ENCODE data around the gene CAPSL.
A peak's percentile ranks its signal among the peaks of the same experiment; 100 is the strongest.

CAPSL gene

GRCh38 chr5:35870605-35871004 is 67.8 kb downstream of the CAPSL start:
- DNase-seq: no peak

GRCh38 chr5:35869685-35870277 is 68.6 kb downstream of the CAPSL start:
- no peak for DNase-seq

GRCh38 chr5:35867998-35868397 is 70.4 kb downstream of the CAPSL start:
- DNase-seq: no peak

- peak in 1 of 5 experiments; percentile 43 for DNase-seq
Measured at GRCh38 chr5:35863159-35863558, 75.3 kb downstream of the CAPSL start.

- DNase-seq: no peak
Measured at GRCh38 chr5:35862126-35862525, 76.3 kb downstream of the CAPSL start.

- no peak for DNase-seq
Measured at GRCh38 chr5:35861718-35862117, 76.7 kb downstream of the CAPSL start.

DNA sequence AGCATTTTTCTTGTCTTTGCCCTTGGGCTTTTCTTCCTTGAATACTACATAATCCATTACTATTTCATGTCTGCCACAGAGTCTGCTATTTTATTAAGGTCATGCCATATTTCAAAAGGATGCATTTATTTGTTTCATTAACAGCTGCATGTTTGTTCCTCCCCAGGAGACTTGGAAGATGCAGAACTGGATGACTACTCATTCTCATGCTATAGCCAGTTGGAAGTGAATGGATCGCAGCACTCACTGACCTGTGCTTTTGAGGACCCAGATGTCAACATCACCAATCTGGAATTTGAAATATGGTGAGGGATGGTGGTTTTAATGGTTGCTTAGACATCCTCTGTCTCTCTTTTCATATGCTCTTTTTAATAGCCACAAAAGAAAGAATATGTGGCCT is 77.7 kb downstream of the CAPSL start:
- no peak for DNase-seq

DNA sequence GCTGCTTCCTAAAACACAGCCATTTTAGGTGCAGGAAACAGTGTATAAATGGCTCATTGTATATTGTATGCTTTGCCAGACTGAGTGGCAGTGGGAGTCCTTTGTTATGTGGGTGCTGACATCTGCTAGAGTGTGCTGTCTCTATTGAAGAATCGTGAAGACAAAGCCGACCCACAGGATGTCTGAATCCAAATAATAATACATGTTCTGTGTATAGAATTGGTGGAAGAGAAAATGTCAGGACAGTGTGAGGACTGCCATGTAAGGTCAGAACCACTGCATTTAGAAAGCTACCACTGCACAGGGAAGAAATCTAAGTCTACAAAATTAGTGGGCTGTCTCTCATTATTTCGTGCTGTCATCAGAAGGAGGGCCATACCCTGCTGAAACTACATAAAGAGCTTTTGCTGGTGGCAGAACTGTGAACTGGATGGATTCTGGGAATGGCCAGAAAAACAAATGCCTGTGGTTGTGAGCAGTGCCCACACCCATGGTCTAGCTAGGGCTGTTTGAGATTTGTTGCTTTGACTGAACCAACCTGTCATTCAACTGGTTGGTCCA is 79.2 kb downstream of the CAPSL start:
- DNase-seq: peak in 1 of 5 experiments; percentile 71

DNA sequence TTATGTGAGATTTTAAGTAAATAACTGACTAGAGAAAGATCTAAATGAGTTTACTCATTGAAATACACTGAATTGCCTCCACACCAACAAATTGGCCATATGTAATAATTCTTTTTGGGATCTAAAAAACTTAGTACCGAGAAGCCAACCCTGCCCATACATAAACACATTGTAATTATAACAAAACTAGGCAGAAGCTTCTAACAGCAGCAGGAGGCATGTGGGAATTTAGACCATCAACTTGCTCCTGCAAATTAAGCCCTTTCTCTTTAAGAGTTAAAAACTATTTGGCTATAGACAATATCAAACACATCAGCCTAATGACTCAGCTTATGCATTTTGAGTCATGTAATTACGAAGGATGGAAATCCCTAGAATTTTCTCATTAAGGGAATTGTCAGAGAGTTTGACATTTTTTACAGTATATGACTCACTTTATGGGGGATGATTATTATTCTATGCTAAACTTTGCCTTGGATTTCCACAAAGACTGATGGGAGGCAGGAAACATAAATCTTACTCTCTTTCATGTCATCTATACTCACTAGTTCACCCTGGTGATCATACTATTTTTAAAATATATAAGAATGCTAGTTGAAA is 80.7 kb downstream of the CAPSL start:
- peak in 1 of 5 experiments; percentile 56 for DNase-seq

DNA sequence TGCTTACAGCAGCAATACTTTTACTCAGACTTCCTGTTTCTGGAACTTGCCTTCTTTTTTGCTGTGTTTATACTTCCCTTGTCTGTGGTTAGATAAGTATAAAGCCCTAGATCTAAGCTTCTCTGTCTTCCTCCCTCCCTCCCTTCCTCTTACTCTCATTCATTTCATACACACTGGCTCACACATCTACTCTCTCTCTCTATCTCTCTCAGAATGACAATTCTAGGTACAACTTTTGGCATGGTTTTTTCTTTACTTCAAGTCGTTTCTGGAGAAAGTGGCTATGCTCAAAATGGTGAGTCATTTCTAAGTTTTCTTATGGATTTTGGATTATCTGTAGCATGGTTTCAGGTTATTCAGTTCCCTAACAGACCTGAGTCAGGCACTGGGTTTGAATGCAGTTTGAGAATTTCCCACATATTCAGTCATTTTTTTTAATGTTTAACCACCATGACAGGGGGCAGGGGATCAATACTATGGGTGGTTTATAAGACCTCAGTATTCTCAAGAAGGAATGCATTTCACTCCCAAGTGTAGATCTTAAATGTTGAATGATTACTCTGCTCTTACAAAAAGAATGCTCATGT is 81.6 kb downstream of the CAPSL start, which contains the start of gene IL7R:
IL7R (plus strand) TSS at position 127 of the 587 bp plus-strand sequence; CDS start at position 214, 87 bp downstream.
- DNase-seq: peak in 2 of 5 experiments; percentile 76 to 94

DNA sequence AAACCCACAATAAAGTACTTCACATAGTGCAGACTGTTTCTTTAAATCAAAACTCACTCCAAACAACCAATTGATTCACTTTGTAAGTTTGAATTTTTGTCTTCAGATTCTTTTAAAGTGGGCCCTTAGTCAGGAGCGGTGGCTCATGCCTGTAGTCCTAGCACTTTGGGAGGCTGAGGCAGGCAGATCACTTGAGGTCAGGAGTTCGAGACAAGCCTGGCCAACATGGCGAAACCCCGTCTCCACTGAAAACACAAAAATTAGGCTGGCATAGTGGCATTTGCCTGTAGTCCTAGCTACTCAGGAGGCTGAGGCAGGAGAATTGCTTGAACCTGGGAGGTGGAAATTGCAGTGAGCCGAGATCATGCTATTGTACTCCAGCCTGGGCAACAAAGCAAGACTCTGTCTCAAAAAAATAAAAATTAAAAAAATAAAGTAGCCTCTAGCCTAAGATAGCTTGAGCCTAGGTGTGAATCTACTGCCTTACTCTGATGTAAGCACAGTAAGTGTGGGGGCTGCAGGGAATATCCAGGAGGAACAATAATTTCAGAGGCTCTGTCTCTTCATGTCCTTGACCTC is 82.1 kb downstream of the CAPSL start:
- DNase-seq: peak in 1 of 5 experiments; percentile 45

GRCh38 chr5:35855187-35855586 is 83.2 kb downstream of the CAPSL start:
- DNase-seq: peak in 2 of 5 experiments; percentile 20 to 38
